ENCODE results near the gene BMS1.
"Not testable (repeated sequence)": the region's sequence is repeated elsewhere in the genome, so short reads cannot be mapped to it uniquely, and the experiment has no call there.

BMS1 gene

GRCh38 chr10:42866115-42866995, 83.8 kb downstream of the BMS1 start:
- DNase-seq (ENCODE audit: low read depth) = peak; percentile 64

- no peak for DNase-seq (ENCODE audit: low read depth)
These were observed 85.0 kb downstream of the BMS1 start for GRCh38 chr10:42867571-42867970.

DNA sequence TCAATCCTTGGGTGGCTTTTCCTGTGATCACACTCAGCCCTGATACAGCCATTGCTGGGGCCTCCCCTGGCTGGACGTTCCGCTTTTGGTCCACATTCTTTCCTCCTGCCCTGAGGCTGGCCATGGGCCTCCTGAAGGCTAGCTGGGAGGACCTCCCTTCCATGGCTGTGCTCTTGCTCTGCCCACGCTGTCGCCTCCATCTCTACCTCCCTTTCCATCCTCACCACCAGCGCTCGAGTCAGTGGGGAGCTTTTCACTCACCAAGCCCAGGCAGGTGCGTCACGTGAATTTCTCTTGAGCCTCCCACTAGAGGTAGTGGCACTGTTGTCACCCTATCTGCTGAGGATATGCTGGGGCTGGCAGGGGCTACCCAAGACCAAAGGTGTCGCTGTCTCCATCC, 85.9 kb downstream of the BMS1 start:
- DNase-seq (ENCODE audit: low read depth) = no peak

DNA sequence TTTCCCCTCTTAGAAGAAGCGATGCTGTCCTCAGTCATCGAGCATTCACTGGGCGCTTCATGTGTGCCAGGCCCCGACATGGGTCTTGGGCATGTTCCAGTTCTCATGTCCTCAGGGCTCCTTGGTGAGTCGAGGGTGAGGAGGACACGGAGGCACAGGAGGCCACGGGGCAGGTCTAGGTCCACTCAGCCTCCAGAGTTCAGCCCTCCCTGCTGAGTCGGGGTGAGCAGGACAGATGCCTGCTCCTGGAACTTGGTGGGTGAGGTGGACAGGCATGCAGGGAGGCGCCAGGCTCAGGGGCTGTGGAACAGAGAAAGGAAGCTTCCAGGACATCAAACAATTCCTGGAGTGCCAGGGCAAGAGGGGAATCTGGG, 87.4 kb downstream of the BMS1 start:
- no peak for DNase-seq (ENCODE audit: low read depth)

GRCh38 chr10:42871138-42871641, 88.6 kb downstream of the BMS1 start:
- not testable (repeated sequence) for DNase-seq (ENCODE audit: low read depth)

- DNase-seq (ENCODE audit: low read depth) = no peak
These were observed 89.2 kb downstream of the BMS1 start for GRCh38 chr10:42871823-42872222.

- no peak for DNase-seq (ENCODE audit: low read depth)
These were observed 90.4 kb downstream of the BMS1 start for GRCh38 chr10:42872865-42873435.

GRCh38 chr10:42874713-42875387, 92.3 kb downstream of the BMS1 start:
- DNase-seq (ENCODE audit: low read depth) = no peak

DNA sequence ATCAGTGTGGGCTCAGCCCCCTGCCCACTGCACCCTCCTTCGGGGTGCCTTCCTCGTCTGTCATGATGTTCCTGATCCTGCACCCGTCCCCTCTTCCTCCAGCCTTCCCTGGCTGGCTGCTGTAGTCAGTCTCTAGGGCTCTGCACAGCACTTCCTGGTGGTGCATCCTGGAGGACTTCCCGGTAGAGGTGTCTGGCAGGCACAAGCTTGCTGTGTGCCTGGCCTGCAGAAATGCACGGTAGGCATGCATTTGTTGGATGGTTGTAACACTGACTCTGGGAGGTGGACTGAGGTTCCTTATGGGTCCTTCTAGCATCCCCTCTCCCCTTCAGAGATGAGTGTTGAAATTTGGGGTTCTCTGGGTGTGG, 92.8 kb downstream of the BMS1 start:
- no peak for DNase-seq (ENCODE audit: low read depth)

DNA sequence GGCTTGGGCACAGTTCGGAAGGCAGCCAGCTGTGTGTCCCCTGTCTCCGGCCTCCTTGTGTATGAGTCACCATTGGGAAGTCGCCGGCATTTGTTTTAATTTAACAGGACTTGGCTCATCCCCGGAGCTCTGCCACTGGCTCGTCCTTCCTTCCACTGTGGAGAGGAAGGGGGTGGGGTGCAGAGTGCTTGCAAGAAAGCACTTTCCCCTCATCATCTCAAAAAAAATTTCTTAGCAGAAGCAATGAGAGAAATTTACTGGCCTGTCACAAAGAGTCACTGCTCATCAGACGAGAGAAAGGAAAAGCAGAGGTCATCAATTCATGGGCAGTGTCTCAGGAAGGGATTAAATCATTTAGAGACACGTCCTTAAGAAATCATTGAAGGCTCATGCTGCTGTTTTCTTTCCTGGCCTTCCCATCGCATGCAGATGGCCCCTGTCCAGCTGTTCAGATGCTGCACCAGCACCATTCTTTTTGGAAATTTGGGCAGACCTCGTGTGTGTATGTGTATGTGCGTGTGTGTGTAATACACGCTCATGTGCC, 93.3 kb downstream of the BMS1 start:
- peak; percentile 54 for DNase-seq (ENCODE audit: low read depth)

GRCh38 chr10:42876476-42876875, 93.9 kb downstream of the BMS1 start:
- no peak for DNase-seq (ENCODE audit: low read depth)

GRCh38 chr10:42876945-42877344, 94.3 kb downstream of the BMS1 start:
- no peak for DNase-seq (ENCODE audit: low read depth)

- DNase-seq (ENCODE audit: low read depth) = no peak
These were observed 95.0 kb downstream of the BMS1 start for GRCh38 chr10:42877496-42878030.

DNA sequence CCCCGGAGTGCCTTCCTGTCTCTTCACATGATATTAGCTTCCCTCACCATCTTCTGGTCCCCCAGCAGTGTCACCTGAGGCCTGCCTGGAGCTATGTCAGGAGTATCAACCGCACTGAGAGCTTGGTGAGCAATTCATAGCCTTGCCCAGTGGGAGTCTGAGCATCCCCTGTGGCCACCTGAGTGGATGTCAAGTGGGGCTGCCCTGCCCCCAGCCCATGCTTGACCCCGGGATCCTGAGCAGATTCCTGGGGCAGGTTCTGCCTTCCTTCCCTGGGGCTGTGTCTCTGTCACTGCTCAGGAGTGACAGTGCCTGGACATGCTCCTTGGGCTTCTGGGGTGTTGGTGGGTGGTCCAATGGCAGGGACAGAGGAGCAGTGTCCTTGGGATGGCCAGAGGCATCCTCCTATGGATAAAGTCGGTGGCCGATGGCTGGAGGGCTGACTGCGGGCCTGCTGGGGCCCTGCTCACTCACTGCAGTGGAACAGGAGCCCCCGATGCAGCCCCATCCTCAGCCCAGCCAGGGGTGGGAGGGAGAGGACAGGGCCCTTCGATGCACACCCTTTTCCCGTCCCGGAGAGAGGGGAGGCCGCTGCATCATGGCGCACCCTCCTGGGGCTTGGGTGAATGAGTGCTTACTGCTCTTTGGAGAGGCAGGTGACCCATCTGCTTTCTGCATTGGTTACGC, 95.7 kb downstream of the BMS1 start:
- no peak for DNase-seq (ENCODE audit: low read depth)

DNA sequence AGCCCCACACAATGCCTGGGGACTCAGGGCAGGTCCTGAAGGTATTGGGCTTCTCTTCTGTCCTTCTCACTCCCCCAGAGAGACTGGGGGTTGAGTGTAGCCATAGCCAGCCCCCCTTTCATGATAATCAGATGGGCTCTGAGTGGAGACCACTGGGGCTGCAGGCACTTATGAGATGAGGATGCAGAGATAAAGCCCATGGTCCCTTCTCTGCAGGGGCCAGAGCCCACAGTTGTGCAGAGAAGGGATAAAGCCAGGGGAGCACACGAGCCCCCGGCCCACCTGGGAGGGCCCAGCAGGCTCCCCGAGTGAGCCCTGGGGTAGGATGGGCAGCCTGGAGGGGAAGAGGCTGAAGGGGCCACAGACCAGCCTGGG, 96.2 kb downstream of the BMS1 start:
- DNase-seq (ENCODE audit: low read depth) = no peak

DNA sequence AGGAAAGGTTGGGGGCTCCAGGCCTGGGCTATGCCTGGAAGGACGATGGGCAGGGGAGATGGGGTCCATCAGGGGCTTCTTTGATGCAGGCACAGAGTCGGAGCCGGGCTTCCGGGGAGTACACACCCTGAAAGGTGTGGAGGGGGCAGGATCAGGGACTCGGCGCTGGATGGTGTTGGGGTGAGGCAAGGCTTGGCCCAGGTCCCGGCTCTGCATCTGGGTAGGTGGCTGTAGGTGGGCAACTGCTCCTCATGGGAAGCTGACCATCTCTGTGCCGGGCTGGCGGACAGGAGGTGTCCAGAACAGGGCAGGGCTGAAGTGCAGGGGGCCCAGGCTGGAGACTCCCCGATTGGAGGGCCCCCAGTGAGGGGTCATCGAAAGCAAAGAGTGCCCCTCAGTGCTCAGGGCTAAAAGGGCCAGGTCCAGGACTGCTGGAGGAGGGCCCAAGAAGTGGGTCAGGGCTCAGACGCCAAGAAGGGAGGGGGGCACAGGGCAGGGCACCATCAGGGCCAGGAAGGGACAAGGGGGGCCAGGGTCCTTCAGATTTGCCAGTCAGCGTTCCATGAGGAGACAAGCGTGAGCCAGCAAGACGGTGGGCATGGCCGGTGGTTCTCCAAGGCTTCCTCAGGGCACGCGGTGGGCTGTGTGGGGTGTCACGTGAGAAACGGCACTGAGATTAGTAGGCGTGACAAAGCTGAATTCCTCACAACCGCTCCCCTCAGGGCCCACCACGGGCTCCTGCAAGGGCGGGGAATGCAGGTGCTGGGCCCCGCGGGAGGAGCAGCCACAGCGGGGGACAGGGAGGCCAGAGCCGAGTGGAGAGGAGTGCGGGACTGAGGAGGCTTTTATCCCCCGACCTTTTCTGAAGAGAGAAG, 97.0 kb downstream of the BMS1 start:
- DNase-seq (ENCODE audit: low read depth) = no peak

DNA sequence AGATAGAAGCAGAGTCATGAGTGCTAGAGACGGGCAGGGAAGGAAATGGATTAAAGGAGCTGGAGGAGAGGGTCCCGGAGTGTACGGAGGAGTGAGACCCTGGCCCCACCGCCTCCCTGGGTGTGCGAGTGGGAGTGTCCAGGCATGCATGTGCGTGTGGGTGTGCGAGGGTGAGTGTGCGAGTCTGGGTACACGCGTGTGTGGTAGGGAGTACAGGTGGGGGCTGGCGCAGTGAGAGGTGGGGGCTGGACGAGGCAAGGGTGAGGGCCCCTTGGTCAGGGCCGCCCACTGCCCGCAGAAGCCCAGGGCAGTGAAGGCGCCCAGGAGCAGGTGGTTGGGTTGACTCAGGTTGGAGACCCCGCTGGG, 97.6 kb downstream of the BMS1 start:
- DNase-seq (ENCODE audit: low read depth) = no peak

DNA sequence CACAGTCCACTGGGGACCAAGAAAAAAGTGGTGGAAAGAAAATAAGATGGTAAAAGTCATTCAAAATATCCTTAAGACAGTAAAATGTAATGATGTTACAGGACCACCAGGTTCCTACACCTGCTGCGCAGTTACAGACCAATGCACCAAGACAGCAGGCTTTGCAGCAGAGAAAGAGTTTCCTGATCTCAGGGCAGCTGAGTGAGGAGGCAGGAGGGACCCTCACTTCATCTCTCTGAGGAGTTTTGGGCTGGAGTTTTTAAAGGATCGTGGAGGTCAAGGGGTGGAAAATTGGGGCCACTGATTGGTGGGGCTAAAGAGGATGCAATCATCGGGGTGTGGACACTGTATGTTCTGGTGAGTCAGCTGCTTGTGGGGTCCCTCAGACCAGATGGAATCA, 100.0 kb downstream of the BMS1 start:
- DNase-seq (ENCODE audit: low read depth) = no peak

All from fibroblast of gingiva (primary cell).